Activated T-helper 17 cell treated with anti-CD3 and anti-CD28 coated beads, Interleukin-2, amount 50 U/mL, for 72 hours (primary cell): ENCODE results near the gene SH3D19. TPM values are rescaled to one million over a fixed set of nuclear protein-coding genes. Genes with fewer than 3 reads are reported as not detected.

Experiments
- ATAC-seq: fragments of 150-1000 bp; cut with Tn5 transposase; replicated peaks from 2 replicates; pipeline ENCODE4 v1.10.0; 2021; ENCODE audit warnings: mild to moderate bottlenecking, moderate library complexity
- H3K27ac Mint-ChIP-seq: one replicate; pipeline ENCODE4 v1.8.0; 2022; ENCODE audit warnings: mixed read lengths
- H3K27me3 Mint-ChIP-seq: one replicate; pipeline ENCODE4 v1.8.0; 2022; ENCODE audit warnings: mixed read lengths
- H3K36me3 Mint-ChIP-seq: one replicate; pipeline ENCODE4 v1.8.0; 2022; ENCODE audit warnings: low read depth, mild to moderate bottlenecking, mixed read lengths
- H3K4me1 Mint-ChIP-seq: one replicate; pipeline ENCODE4 v1.8.0; 2022; ENCODE audit warnings: mixed read lengths
- H3K4me3 Mint-ChIP-seq: one replicate; pipeline ENCODE4 v1.8.0; 2022; ENCODE audit warnings: mild to moderate bottlenecking, mixed read lengths
- H3K9me3 Mint-ChIP-seq: one replicate; pipeline ENCODE4 v1.8.0; 2022; ENCODE audit warnings: mixed read lengths
- total RNA-seq, 2 donors: library from RNA; stranded (reverse); gene quantifications; one replicate each; pipeline ENCODE4 v1.2.3, GENCODE V29; 2022

Gene SH3D19
- total RNA-seq, 2 donors from 2014 or later: 1.1 TPM; not detected in 1

- no peaks in the 10 kb centered on the region for H3K4me1 Mint-ChIP-seq
- no peak overlapping the region for H3K27ac Mint-ChIP-seq
- no peak overlapping the region for H3K4me3 Mint-ChIP-seq
- no peaks in the 10 kb centered on the region for H3K36me3 Mint-ChIP-seq
- H3K27me3 Mint-ChIP-seq: no peaks in the 10 kb centered on the region
- ATAC-seq: no peak
- H3K9me3 Mint-ChIP-seq: no peaks in the 10 kb centered on the region
Observed at GRCh38 chr4:151133311-151133710, 192.1 kb downstream of the SH3D19 start.

GRCh38 chr4:151129796-151130195 is 195.6 kb downstream of the SH3D19 start:
- ATAC-seq: no peak
- no peaks in the 10 kb centered on the region for H3K9me3 Mint-ChIP-seq
- no peak overlapping the region for H3K4me3 Mint-ChIP-seq
- H3K36me3 Mint-ChIP-seq: no peaks in the 10 kb centered on the region
- H3K4me1 Mint-ChIP-seq: no peaks in the 10 kb centered on the region
- no peak overlapping the region for H3K27ac Mint-ChIP-seq
- H3K27me3 Mint-ChIP-seq: no peaks in the 10 kb centered on the region

- Mint-ChIP-seq H3K4me3 (no peak overlapping the region), H3K9me3 (no peaks in the 10 kb centered on the region), H3K36me3 (peaks cover 6% of the 10 kb centered on the region), H3K4me1 (peaks cover 4% of the 10 kb centered on the region), H3K27ac (peak overlapping the region; percentile 48), H3K27me3 (no peaks in the 10 kb centered on the region)
- peak; percentile 57 for ATAC-seq
Observed at GRCh38 chr4:151117371-151117962, 207.9 kb downstream of the SH3D19 start.

- ATAC-seq: no peak
- H3K4me1 Mint-ChIP-seq: no peaks in the 10 kb centered on the region
- H3K36me3 Mint-ChIP-seq: peaks cover 16% of the 10 kb centered on the region
- H3K27ac Mint-ChIP-seq: no peak overlapping the region
- no peaks in the 10 kb centered on the region for H3K27me3 Mint-ChIP-seq
- no peaks in the 10 kb centered on the region for H3K9me3 Mint-ChIP-seq
- H3K4me3 Mint-ChIP-seq: no peak overlapping the region
Observed at GRCh38 chr4:151114986-151115385, 210.4 kb downstream of the SH3D19 start.

GRCh38 chr4:151114338-151114737 is 211.1 kb downstream of the SH3D19 start:
- H3K9me3 Mint-ChIP-seq: no peaks in the 10 kb centered on the region
- no peak overlapping the region for H3K27ac Mint-ChIP-seq
- H3K36me3 Mint-ChIP-seq: peaks cover 19% of the 10 kb centered on the region
- H3K4me3 Mint-ChIP-seq: no peak overlapping the region
- ATAC-seq: no peak
- H3K4me1 Mint-ChIP-seq: no peaks in the 10 kb centered on the region
- H3K27me3 Mint-ChIP-seq: no peaks in the 10 kb centered on the region

GRCh38 chr4:151110236-151110635 is 215.2 kb downstream of the SH3D19 start:
- H3K4me1 Mint-ChIP-seq: peaks cover 4% of the 10 kb centered on the region

GRCh38 chr4:151107063-151107462 is 218.3 kb downstream of the SH3D19 start:
- Mint-ChIP-seq H3K9me3 (no peaks in the 10 kb centered on the region), H3K27me3 (no peaks in the 10 kb centered on the region), H3K27ac (peak overlapping the region; percentile 45), H3K4me3 (no peak overlapping the region), H3K4me1 (peaks cover 10% of the 10 kb centered on the region), H3K36me3 (peaks cover 86% of the 10 kb centered on the region)
- ATAC-seq: no peak

More at GRCh38 chr4:151110236-151110635, 215.2 kb downstream of the SH3D19 start:
- Mint-ChIP-seq H3K4me3 (no peak overlapping the region), H3K27me3 (no peaks in the 10 kb centered on the region), H3K9me3 (no peaks in the 10 kb centered on the region), H3K36me3 (peaks cover 60% of the 10 kb centered on the region), H3K27ac (no peak overlapping the region)
- no peak for ATAC-seq

- H3K9me3 Mint-ChIP-seq: no peaks in the 10 kb centered on the region
- H3K4me1 Mint-ChIP-seq: peaks cover 15% of the 10 kb centered on the region
- no peak for ATAC-seq
- peak overlapping the region; percentile 50 for H3K27ac Mint-ChIP-seq
- no peaks in the 10 kb centered on the region for H3K27me3 Mint-ChIP-seq
- H3K36me3 Mint-ChIP-seq: peaks cover 96% of the 10 kb centered on the region
- no peak overlapping the region for H3K4me3 Mint-ChIP-seq
Observed at GRCh38 chr4:151105454-151106032, 219.9 kb downstream of the SH3D19 start.

- Mint-ChIP-seq H3K27me3 (no peaks in the 10 kb centered on the region), H3K9me3 (no peaks in the 10 kb centered on the region), H3K27ac (no peak overlapping the region), H3K36me3 (peaks cover 100% of the 10 kb centered on the region), H3K4me1 (peaks cover 15% of the 10 kb centered on the region), H3K4me3 (no peak overlapping the region)
- ATAC-seq: no peak
Observed at GRCh38 chr4:151104621-151105020, 220.8 kb downstream of the SH3D19 start.

- ATAC-seq: no peak
- H3K9me3 Mint-ChIP-seq: no peaks in the 10 kb centered on the region
- H3K27me3 Mint-ChIP-seq: no peaks in the 10 kb centered on the region
- H3K36me3 Mint-ChIP-seq: peaks cover 99% of the 10 kb centered on the region
- H3K4me1 Mint-ChIP-seq: peaks cover 15% of the 10 kb centered on the region
- peak overlapping the region; percentile 43 for H3K27ac Mint-ChIP-seq
- peak overlapping the region; percentile 99 for H3K4me3 Mint-ChIP-seq
Observed at GRCh38 chr4:151103758-151104157, 221.6 kb downstream of the SH3D19 start.

- no peaks in the 10 kb centered on the region for H3K9me3 Mint-ChIP-seq
- no peak for ATAC-seq
- peaks cover 66% of the 10 kb centered on the region for H3K36me3 Mint-ChIP-seq
- H3K4me1 Mint-ChIP-seq: peaks cover 17% of the 10 kb centered on the region
- peak overlapping the region; percentile 99 for H3K27ac Mint-ChIP-seq
- H3K27me3 Mint-ChIP-seq: no peaks in the 10 kb centered on the region
- H3K4me3 Mint-ChIP-seq: peak overlapping the region; percentile 99
Observed at GRCh38 chr4:151100531-151100930, 224.9 kb downstream of the SH3D19 start.

GRCh38 chr4:151099976-151100417 is 225.4 kb downstream of the SH3D19 start:
- ATAC-seq: no peak
- H3K36me3 Mint-ChIP-seq: peaks cover 61% of the 10 kb centered on the region
- H3K4me1 Mint-ChIP-seq: peaks cover 22% of the 10 kb centered on the region

GRCh38 chr4:151099229-151099975 is 226.0 kb downstream of the SH3D19 start, which contains the start of gene RPS3A:
Gene RPS3A, plus strand, starts transcription at chr4:151099628. Its CDS starts 25 bp downstream, at chr4:151099653.
- H3K9me3 Mint-ChIP-seq: no peaks in the 10 kb centered on the region
- peak within 1 kb of the TSS; percentile 99 for H3K27ac Mint-ChIP-seq
- no peaks in the 10 kb centered on the region for H3K27me3 Mint-ChIP-seq
- H3K4me3 Mint-ChIP-seq: peak within 1 kb of the TSS; percentile 99
- peak; percentile 90 for ATAC-seq
- peaks cover 23% of the 10 kb centered on the region for H3K4me1 Mint-ChIP-seq
- peaks cover 55% of the 10 kb centered on the region for H3K36me3 Mint-ChIP-seq

More at GRCh38 chr4:151099976-151100417, 225.4 kb downstream of the SH3D19 start:
- peak overlapping the region; percentile 99 for H3K27ac Mint-ChIP-seq
- H3K9me3 Mint-ChIP-seq: no peaks in the 10 kb centered on the region
- no peaks in the 10 kb centered on the region for H3K27me3 Mint-ChIP-seq
- H3K4me3 Mint-ChIP-seq: peak overlapping the region; percentile 99

- peak overlapping the region; percentile 99 for H3K27ac Mint-ChIP-seq
- no peaks in the 10 kb centered on the region for H3K9me3 Mint-ChIP-seq
- peaks cover 23% of the 10 kb centered on the region for H3K4me1 Mint-ChIP-seq
- H3K27me3 Mint-ChIP-seq: no peaks in the 10 kb centered on the region
- peaks cover 50% of the 10 kb centered on the region for H3K36me3 Mint-ChIP-seq
- H3K4me3 Mint-ChIP-seq: peak overlapping the region; percentile 99
- peak; percentile 81 for ATAC-seq
Observed at GRCh38 chr4:151098979-151099228, 226.5 kb downstream of the SH3D19 start.

- no peak for ATAC-seq
- peak overlapping the region; percentile 99 for H3K4me3 Mint-ChIP-seq
- no peaks in the 10 kb centered on the region for H3K27me3 Mint-ChIP-seq
- H3K36me3 Mint-ChIP-seq: peaks cover 39% of the 10 kb centered on the region
- H3K27ac Mint-ChIP-seq: peak overlapping the region; percentile 99
- H3K4me1 Mint-ChIP-seq: peaks cover 23% of the 10 kb centered on the region
- no peaks in the 10 kb centered on the region for H3K9me3 Mint-ChIP-seq
Observed at GRCh38 chr4:151097759-151098158, 227.6 kb downstream of the SH3D19 start.
